G401.6 (cell line): ENCODE measurements around the gene SIGLEC1.

ENCODE experiments used
- FAIRE-seq: peaks from 2 replicates; lab custom pipeline; 2012; peaks lifted over from hg19 to GRCh38; lab: Jason Lieb, UNC

Gene SIGLEC1

DNA sequence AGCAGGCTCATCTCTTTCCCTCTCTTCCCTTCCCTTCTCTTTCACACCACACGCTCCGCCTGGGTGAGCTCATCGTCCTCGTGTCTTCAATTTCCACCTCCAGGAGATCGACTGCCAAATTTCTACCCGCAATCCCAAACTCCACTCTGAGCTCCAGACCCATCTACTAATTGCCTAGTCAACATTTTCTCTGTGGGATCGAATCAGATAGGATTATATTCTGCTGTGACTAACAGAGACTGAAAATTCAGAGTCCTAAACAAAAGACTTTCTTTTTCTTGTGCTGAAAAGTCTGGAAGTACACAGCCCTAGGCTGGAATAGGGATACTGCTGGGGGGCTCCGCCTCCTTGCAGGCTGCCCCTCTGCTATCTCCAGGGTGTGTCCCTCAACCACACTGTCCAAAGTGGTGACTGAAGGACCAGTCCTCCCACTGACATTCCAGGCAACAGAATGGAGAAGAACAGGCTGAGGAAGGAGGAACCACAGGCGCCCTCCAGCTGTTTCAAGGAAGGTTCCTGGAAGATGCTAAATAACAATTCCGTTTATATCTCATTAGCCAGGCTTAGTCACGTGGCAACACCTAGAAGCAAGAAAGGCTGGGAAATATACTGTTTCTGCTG lies 15.1 kb upstream of the SIGLEC1 start:
- no peak for FAIRE-seq

DNA sequence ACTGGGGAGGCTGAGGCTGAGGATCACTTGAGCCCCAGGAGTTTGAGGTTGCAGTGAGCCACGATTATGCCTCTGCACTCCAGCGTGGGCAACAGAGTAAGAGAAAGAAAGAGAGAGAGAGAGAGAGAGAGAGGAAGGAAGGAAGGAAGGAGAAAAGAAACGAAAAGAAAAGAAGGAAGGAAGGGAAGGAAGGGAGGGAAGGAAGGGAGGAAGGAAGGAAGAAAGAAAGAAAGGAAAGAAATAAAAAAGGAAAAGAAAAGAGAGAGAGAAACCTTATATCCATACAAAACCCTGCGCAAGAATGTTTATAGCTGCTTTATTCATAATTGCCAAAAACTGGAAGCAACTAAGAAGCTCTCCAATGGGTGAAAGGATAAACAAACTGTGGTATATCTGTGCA lies 12.0 kb upstream of the SIGLEC1 start:
- FAIRE-seq: no peak

DNA sequence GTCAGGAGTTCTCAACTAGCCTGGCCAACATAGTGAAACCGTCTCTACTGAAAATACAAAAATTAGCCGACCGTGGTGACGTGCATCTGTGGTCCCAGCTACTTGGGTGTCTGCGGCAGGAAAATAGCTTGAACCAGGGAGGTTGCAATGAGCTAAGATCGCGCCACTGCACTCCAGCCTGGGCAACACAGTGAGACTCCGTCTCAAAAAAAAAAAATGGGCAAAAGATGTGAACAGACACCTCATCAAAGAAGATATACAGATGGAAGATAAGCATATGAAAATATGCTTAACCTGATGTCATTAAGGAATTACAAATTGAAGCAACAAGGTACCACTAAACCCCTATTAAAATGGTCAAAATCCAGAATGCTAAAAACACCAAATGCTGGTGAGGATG lies 10.9 kb upstream of the SIGLEC1 start:
- FAIRE-seq: no peak

DNA sequence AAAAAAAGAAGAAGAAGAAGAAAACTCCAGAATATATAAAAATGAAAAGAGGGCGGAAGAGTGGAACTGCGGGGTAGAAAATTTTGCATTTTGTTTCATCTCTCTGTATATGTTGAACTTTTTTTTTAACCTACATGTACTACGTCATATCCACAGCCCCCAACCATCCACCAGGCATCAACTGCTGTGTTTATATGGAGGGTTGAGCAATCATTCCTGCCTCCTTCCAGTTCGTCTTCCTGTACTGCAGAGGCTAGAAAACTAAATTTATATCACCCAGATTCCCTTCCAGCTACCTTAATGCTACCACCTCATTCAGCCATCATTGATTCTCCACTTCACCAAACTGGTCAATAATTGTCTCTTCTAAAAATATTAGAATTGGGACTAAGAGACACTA lies 9.5 kb upstream of the SIGLEC1 start:
- no peak for FAIRE-seq

DNA sequence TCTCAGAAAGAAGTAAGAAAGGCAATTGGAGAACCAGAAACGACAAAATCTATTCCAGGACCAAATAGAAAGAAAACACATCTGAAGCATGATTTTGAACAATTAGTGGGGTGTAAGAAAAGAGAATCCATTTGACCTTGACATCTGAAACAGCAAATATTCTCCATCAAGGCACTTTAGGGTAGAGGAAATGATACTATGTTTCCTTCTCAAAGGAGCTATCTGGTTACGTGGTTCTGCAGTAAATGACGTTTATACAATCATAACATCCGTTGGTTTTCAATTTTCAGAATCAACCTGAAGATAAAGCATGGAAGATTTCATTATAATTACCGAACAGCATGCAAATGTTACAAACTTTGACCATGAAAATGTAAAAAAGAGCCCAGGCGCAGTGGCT lies 8.2 kb upstream of the SIGLEC1 start:
- FAIRE-seq: no peak

DNA sequence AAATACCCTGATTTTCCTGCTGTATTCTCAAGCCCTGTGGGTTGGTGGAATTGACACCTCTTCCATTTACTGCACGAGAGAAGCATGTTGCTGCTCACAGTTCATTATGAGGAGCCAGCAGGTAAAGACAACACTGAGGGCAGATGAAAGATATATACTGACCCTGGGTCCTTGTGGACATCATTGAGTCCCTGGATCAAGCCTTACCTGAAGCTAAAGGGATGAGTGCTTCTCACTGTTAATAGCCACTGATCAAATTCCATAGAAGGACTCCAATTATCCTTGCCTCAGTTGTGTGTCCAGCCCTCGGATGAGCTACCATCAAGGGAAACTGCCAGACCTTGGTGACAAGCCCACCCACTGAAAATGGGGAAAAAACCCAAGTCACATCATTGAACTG lies 7.7 kb upstream of the SIGLEC1 start:
- no peak for FAIRE-seq

DNA sequence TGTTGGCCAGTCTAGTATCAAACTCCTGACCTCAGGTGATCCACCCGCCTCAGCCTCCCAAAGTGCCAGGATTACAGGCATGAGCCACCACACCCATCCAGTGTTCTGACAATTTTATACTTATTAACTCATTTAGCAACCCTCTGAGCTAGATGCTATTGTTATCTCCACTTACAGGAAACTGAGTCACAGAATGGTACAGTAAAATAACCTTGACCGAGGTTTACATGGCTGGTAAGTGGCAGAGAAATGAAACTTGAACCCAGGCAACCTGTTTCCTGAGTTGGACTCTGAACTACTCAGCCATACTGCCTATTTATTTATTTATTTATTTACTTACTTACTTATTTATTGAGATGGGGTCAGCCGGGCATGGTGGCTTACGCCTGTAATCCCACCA lies 6.6 kb upstream of the SIGLEC1 start:
- FAIRE-seq: no peak

DNA sequence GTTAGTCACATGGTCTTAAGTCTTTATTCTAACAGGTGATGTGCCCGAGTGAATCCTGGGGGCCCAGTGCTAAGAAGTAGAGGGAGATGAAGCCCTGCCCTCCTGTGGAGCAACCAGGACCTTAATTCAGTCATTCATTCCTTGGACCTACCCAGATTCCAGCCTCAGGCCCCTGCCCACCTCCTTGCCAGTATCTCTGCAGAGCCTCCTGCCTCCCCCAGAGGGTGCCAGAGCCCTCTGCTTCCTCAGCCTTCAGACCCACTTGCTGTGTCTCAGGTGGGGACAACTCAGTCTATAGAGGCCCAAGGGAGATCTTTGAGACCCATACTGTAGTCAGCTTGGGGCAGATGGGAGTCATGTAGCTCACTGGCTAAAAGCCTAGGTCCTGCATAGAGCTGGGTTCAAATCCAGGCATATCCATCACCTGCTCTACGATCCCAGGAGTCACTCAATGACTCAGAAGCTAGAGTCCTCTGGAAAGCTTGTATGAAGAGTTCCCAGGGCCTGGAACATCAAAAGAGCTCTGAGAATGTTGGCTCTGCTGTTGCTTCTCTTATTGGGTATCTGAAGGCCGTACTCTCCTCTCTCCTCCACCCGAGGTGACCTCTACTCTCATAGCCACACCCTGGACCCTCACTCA lies 3.9 kb upstream of the SIGLEC1 start:
- FAIRE-seq: no peak

DNA sequence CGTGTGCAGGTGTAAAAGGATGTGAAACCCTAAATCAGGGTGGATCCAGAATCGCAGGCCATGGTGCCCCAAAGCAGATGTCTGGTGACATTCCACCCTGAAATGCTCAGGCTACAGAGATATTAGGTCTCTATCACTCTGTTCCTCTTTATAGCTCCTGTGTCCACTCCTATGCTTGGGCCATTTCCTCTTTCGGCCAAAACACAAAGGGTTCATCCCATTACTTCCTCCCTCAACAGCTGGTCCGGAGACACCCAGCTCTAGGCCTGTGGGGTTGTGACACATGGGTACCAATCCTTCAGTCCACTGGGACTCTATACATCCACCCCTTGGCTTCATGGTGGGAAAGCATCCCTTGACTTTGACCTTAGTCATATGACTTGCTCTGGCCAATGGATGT lies 1.7 kb upstream of the SIGLEC1 start:
- FAIRE-seq: no peak

DNA sequence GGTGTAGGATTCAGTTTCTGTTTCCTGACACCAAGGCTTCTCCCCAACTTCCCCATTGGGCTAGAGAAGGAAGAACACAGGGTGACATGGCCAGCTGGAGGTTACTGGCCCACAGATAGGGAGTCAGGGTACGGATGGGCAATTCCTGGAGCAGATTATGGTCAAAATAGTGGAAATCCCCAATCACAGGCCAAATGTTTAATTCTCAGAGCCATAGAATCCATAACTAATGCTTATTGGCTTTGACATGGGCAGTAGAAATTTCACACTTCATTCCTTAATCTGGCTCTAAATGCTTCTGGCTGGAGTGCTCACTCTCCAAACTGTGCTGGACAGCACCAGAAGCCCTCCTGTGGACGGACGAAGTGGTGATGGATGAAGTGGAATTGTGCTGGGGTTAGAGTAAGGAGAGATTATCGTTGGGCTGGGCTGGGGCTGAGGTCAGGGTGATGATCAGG lies 887 bp downstream of the SIGLEC1 start:
- no peak for FAIRE-seq

DNA sequence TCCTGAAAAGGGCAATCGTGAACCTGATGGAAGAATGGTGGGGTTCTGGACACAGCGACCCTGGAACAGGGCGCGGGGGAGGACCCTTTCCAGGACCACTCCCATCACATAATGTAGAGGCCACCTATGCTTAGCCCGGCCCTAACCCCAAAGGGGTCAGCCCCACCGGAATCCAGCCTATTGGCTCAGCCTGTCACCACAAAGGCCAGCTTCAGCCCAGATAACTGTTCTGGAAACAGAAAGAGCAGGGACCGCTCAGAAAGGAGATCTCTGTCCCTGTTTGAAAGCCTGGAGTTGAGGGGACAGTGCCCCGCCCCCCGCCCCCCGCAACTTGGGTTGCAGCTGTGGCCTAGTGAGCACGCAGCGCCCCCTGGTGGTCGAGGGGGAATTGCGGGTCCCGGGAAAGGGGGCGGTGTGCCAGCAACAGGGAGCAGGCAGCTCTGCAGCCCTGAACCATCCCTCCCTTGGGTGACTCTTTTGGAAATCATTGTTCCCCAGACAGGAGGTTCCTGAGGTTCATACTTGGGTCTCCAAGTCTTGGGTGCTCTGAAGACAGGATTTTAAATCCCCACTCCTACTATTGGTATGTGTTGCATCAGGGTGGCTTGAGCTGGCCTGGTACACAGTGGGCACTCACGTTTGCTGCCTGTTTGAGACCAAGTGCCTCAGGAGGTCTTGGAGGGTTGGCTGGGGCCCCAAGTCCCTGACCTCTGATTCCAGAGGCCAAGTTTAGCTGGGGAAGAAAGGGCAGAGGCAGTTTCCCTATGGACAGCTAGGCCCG lies 1.5 kb downstream of the SIGLEC1 start:
- no peak for FAIRE-seq

DNA sequence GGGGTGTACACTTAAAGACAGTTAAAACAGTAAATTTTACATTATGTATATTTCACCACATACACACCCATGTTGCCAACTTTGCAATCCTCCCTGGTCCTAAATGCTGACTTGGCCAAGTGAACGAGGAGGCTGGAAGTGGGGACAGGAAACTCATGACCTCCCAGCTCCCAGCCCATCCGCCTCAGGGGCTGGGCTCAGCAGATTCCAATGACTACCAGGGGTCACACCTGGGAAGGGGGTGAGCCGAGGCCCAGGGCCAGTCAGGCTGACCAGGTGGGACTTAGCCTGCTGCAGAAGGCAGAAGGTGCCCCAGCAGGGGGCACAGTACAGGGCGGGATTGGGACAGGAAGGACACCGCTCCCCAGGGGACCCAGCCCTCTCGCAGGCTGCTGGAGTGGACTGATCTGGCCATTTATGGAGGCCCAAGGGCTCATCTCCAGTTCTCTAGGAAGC lies 2.4 kb downstream of the SIGLEC1 start:
- no peak for FAIRE-seq

DNA sequence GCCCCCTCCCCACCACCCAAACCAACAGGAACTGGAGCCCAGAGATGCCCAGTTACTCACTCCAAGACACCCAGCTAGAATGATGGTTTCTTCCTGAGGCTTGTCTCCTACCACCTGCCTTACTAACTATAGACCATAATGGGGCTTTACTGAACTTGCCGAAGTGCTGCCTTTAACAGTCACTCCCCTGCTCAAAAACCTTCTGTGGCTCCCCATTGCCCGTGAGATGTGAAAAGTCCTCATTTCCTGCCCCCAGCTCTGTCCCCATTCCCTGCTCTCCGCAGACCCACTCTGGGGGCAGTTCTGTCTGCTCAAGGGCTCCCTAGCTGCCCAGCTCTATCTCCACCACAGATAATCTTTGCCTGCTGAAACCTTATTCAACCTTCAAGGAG lies 4.9 kb downstream of the SIGLEC1 start:
- FAIRE-seq: no peak

DNA sequence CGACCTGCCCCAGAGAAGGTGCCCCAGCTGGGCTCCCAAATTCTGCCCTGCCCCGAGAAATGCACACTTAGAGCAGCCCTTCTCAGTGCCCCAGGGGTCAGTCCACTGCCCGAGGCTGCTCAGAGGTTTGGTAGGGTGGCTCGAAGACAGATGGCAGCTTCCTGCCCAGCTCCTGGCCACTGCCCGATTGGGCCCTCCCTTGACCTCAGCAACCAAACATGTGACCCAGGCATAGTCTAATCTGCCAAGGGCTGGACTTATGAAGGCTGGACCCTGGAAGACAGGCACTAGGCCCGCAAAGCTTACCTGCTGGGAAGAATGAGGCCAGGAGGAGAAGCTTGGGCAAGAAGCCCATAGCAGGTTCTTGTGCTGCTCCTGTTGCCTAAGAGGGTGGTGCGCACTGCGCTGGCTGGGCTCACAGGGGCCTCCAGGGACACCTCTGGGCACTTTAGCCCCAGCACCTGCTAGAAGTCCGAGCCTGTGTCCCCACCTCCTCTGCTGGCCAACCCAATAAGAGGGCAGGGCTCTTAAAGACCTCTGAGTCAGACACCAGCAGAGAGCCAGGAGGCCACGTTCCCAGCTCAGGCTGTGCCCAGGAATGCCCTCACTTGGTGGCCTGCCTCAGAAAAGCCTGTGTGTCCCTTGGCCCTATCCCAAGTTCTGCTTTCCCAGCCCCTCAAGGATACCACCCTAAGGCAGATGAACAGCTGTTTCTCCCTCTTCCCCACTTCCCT lies 5.5 kb downstream of the SIGLEC1 start:
- FAIRE-seq: no peak

DNA sequence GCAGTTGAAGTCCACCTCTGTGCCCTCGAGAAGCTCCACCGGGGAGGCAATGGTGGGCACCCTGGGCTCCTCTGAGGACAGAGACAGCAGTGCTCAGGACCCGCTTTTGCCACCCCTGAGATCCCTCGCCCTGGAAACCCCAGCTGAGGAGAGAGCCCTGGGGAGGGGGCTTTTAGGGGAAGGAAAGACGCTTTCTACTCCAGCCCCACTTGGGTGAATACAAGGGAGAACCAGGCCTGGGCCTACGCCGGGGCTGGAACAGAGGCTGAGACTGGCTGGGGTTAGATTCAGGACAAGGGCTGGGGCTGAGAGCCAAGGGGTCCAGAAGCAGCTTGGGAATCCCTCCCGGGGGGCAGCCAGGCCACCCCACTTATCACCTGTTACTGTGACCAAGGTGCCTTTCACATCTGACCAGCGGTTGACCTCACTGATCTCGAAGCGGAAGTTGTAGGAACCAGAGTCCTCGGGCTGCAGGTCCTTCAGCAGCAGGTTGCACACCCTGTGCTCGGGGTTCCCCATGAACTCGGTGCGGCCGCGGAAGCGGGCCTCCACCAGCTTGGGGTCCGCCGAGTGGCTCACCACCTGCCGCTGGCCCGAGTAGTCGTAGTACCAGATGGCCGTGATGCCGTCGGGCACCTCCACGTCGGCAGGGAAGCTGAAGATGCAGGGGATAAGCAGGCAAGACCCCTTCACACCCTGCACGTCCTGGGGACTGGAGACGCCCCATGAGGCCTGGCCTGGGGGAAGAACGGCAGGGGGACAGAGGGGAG lies 6.2 kb downstream of the SIGLEC1 start:
- no peak for FAIRE-seq

DNA sequence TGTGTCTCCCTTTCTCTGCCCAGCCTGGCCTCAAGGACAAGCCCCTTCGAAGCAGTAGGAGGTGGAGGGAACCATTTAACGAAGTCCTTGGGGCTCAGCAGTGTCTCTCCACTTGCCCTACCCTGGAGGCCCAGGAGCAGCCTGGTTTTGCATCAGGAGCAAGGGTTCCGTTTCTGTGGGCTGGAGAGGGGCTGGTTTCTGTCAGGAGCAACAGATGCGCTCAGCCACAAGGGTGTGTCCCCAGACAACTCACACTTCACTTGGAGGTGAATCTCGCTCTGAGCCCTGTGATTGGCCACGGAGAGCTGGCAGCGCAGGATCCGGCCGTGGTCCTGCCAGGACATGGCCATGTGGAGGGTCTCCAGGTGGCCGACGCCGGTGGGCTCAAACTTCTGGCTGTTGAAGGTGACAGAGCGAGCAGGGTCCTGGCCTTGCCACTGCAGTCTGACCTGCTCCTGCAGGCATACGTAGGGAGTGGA lies 6.9 kb downstream of the SIGLEC1 start:
- no peak for FAIRE-seq

DNA sequence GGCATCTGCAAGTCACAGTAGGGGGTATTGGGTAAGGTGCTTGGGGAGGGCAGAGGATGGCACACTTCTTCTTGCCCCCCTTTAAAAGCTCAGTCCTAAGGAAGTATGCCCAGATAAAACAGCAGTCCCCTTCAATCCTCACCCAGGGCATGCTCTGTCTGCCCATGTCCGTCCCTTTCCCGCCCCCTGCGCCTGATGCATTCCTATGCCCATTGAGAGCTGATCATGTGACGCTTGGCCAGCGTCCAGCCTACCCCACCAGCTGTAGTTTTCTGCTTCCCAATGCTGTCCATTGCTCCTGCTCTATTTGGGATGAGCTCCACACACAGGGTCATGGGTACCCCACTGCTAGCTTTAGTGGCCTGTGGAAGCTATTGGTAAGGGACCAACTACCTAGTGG lies 8.3 kb downstream of the SIGLEC1 start:
- FAIRE-seq: no peak

DNA sequence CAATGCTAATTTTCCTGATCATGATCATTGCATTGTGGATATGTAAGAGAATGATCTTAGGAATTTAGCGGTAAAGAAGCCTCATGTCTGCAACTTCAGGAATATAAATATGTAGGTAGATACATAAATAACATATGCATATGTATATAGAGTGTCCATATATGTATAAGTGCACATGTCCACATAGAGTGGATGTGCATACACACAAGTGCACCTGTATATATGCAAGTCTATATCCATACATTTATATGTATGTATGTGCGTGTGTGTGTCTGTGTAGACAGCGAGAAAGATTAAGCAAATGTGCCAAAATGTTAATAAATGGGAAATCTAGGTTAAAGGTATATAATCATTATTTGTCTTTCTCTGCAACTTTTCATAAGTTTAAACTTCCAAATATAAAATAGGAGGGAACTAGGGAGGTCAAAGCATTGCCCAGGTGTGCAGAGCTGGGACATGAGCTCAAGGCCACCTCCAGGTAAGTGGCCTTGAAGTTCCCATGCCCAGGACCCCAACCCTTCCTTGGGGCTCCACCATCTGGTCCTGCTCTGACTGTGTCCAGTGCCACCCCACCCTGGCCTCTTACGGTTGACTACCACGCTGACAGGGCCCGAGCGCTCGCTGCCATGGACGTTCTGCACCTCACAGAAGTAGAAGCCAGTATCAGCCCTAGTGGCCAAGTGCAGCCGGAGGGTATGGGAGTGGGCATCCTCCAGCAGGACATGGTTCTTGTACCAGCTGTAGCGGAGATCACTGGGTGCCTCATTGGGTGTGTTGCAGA lies 9.6 kb downstream of the SIGLEC1 start:
- no peak for FAIRE-seq

DNA sequence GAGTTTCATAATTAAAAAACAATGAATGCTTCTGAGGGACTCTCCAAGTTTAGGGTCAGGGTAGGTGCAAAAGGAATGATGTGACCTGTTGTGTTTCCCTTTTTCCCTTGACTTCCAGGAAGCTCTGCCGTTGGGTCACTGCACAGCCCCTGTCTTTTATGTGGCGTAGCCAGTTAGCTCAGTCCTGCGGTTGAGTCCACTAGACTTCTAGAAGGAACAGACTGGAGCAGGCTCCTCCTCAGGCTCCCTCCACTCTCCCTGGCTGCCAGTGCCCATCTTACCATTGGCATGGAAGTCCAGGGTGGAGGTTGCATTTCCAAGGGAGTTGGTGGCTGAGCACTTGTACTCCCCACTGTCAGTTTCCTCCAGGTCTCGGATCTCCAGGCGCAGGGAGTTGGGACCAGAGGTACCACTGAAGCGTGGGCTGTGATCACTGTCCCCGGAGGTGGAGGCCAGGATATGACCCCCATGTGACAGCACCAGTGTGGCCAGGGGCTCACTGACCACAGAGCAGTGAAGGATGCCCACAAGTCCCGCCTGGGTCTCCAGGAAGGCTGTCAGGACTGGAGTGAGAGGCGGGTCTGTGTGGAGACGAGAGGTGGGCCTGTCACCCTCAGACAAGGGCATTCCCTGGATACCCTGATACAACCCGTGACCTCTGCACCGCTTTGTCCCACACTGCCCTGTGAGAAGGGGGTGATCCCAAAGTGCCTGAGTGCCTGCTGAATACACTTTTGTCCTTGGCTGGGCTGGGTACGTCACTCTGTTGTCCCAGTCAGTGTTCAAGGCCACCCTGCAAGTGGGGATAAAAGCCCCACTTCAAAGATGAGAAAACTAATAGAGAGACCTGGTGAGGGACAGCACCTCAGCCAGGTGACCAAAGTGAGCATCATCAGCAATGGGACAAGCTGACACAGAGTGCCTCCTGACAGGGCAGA lies 11.1 kb downstream of the SIGLEC1 start:
- FAIRE-seq: no peak

DNA sequence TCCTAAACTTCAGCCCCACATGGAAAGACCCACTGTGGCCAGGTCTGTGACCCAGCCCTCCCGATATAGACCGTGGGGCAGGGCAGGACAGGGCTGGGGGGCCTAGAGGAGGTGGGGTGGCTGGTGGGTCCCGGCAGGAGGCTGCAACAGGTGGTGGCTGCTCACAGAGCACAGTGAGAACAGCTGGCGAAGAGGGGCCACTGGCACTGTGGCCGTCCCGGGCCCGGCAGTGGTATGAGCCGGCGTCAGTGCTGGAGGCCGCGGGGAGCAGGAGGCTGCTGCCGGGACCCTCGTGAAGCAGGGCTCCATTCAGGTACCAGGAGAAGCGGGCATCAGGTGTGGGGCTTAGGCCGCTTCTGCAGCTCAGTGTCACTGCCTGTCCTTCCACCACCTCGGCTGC lies 13.4 kb downstream of the SIGLEC1 start:
- FAIRE-seq: no peak
